HG02973 (cell line): ENCODE results near the gene CADM1.

Experiments
- ATAC-seq: cut with Tn5 transposase; IDR thresholded peaks from one replicate; pipeline ENCODE4 v1.9.1; 2021; ENCODE audit warnings: moderate library complexity; ENCODE audit not compliant: unreplicated experiment

Gene CADM1

DNA sequence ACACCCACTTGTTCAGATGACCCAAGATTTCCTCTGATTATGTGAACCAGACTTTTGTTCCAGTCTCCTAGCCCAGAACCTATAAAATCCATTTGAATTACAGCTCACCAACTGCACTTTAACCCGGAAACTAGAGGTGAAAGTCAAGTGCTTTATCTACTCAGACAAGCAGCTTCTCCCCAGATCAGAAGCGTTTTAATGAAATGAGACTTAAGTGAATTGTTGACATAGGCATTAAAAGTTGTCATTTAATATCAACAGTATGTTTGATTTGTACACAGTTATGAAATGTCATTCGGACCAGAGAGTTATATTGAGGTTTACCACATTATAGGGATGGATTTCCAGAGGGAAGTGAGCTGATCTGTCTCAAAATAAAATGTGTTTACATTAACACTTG lies 52.0 kb downstream of the CADM1 start:
- ATAC-seq = no peak

- ATAC-seq = no peak
Measured at GRCh38 chr11:115450519-115450918, 53.7 kb downstream of the CADM1 start.

- ATAC-seq = no peak
Measured at GRCh38 chr11:115447273-115447864, 56.8 kb downstream of the CADM1 start.

DNA sequence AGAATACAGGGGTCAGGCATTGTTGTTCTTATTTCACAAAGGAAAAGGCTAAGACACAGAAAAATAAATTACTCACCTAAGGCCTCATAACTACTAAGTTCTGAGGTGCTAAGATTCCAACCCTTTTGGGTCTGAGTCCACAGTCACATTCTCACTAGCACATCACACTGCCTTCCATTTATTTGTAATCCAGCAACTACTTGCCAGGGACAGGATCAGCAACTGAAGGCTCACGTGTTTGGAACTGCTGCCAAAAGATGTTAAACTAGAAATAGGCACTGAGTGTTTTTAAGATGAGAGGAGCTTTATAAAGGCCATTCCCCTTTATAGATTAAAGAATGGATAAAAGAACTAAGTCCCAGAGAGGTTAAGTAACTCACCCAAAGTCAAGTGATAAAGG lies 58.0 kb downstream of the CADM1 start:
- ATAC-seq = no peak

- ATAC-seq = no peak
Measured at GRCh38 chr11:115444542-115444941, 59.7 kb downstream of the CADM1 start.

GRCh38 chr11:115439969-115440540 lies 64.2 kb downstream of the CADM1 start:
- no peak for ATAC-seq

- no peak for ATAC-seq
Measured at GRCh38 chr11:115439385-115439784, 64.8 kb downstream of the CADM1 start.

DNA sequence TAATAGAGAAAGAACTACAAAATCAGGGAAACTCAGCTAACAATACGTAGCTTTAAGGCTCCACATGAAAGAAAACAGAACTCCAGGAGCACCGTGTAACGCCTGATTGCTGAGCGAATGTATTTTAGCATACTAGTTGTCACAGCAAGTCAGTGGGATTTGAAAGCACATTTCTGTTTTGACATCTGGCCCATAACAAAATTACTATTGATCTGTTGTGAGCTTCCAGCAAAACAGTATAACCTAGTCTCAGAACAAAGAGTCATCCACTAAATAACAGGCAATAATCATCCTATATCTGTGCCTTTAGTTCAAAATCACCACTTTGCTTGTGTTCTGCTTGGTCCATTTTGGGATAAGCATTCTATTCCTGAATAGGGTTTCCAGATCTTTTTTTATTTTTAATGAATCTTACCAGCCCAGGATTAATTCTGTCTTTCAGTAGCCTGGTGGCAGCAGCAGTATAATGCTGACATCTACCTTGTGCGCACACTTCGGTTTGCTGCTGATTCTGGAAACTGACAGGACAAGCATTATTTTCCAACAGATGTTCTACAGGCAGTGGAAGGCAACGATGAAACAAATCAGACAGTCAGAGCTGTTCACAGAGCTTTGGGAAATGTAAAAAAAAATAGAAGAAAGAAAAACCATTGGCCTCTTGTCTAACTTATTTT lies 66.2 kb downstream of the CADM1 start:
- no peak for ATAC-seq

- ATAC-seq = no peak
Measured at GRCh38 chr11:115430345-115430744, 73.9 kb downstream of the CADM1 start.

GRCh38 chr11:115428306-115428705 lies 75.9 kb downstream of the CADM1 start:
- no peak for ATAC-seq

- ATAC-seq = no peak
Measured at GRCh38 chr11:115425816-115426215, 78.4 kb downstream of the CADM1 start.

DNA sequence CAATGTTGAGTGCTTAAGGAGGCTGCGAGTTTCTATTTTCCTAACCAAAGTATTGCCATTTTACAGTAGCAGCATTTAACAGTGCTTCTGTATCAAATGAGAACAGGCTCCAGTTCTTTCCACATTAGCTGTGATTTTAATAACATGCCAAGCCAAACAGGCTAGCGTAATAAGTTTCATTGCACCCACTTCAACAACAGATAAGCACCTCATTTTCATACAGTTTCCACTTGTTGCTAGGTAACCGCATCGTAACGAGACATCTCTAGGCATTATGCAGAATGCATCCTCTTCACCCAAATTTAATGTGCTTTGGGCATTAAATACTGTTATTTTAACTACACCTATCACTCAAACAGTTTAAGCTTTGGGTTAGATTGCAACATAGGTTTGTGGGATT lies 79.0 kb downstream of the CADM1 start:
- no peak for ATAC-seq

- no peak for ATAC-seq
Measured at GRCh38 chr11:115423728-115424459, 80.3 kb downstream of the CADM1 start.

DNA sequence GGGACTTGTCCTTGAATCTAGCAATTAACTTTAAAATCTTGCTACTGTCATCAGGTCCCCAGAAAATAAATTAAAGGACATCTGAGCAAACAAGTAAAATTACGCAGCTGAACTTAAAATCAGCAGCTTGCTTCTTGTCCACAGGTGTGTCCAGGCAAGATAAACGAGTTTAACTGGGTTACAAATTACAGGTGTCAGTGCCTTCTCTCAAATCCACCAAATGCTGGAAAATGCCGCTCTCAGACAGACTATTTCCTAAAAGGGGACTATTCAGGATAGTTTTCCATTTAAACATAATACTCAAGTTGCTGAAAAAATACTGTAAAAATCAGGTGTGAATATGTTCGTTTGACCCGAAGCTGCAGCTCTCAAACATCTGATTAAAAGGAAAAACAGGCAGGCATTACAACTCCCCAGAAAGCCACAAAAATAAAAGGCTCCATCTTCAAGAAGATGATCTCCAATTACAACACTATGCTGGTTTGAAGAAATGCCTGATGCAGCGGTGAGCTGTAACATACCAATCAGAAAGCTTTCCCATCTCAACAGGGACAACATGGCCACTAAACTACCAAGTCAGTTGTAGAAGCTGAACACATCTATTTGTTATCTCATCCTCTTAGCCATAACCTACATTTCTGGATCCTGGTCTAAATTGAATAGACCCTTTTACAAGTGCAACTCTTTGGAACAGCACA lies 82.1 kb downstream of the CADM1 start:
- ATAC-seq = no peak

DNA sequence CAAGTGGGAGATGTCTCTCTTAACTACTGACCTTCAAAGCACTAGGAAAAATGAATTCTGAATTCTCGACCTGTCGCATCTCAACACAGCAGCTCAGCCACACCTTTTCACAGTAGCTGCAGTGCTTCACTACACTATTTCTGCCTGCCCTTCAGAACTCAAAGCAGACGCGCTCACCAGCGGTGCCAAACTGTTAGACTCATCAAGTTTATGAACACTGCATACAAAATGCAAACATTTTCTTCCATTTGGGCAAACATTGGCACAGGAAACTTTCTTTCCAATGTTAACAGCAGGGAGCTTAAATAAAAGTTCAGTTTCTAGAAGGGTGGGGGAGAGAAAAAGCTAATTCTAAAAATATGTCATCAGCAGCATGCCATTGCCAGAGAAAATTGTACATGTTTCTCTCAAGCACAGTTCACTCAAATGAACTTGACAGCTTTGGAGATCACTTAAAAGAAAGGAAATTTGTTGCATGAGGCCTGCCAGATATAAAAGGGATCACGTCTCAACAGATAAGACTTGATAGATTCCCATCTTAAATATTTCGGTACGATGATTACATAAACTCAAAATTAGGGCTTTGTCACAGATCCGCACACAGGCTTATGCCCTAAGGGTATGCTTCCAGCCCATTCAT lies 82.7 kb downstream of the CADM1 start:
- ATAC-seq = no peak

- no peak for ATAC-seq
Measured at GRCh38 chr11:115420505-115420904, 83.7 kb downstream of the CADM1 start.

- no peak for ATAC-seq
Measured at GRCh38 chr11:115418626-115419025, 85.6 kb downstream of the CADM1 start.

GRCh38 chr11:115418081-115418480 lies 86.1 kb downstream of the CADM1 start:
- no peak for ATAC-seq

DNA sequence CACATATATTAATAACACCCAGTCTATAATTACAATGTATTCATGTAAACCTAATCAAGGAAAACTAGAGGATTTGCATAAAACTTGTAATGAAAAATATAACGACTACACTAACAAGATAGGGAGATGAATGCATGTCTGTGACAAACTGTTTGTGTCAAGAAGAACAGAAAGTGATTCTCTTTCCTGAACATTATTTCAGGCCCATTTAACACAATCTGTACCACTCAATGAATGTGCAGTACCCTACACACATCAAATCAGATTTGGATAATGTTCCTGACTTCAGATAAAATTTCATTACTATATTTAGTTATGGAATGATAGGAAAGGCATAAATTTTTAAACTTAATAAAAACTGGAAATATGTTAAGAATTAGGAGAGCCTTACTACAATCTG lies 93.1 kb downstream of the CADM1 start:
- ATAC-seq = no peak

GRCh38 chr11:115409691-115410220 lies 94.5 kb downstream of the CADM1 start:
- no peak for ATAC-seq
